ENCODE results near the gene IVNS1ABP.
"Not testable (repeated sequence)": the region's sequence is repeated elsewhere in the genome, so short reads cannot be mapped to it uniquely, and the experiment has no call there.

Gene IVNS1ABP

GRCh38 chr1:185317034-185317885 is at the start of gene IVNS1ABP:
TSS of gene IVNS1ABP (minus strand) at chr1:185317243. CDS start at chr1:185309493, 7,750 bp downstream.
- H3K27ac ChIP-seq = peak within 1 kb of the TSS; percentile 92
- no peaks in the 10 kb centered on the region for H3K27me3 ChIP-seq (ENCODE audit: insufficient read depth, low read depth)
- peak within 1 kb of the TSS; percentile 98 for H3K4me2 ChIP-seq
- peak within 1 kb of the TSS; percentile 93 for H2AFZ ChIP-seq (ENCODE audit: low read depth)
- H3K36me3 ChIP-seq (ENCODE audit: insufficient read depth) = no peaks in the 10 kb centered on the region
- peak within 1 kb of the TSS; percentile 95 for H3K9ac ChIP-seq
- H3K79me2 ChIP-seq (ENCODE audit: insufficient read depth, low read depth) = peaks cover 46% of the 10 kb centered on the region
- H3K4me1 ChIP-seq (ENCODE audit: low read depth, poor library complexity, severe bottlenecking) = peaks cover 44% of the 10 kb centered on the region
- H3K4me3 ChIP-seq (IDR thresholded peaks at IDR 0.05; ENCODE audit: insufficient read depth, low read depth, low read length) = peak within 1 kb of the TSS; percentile 85
- peak; percentile 63 for TF ChIP-seq CTCF (conservative IDR thresholded peaks at IDR 0.05; ENCODE audit: low read depth, low read length)
- peaks cover 37% of the 10 kb centered on the region for H4K20me1 ChIP-seq (ENCODE audit: insufficient read depth)

- TF ChIP-seq CTCF (conservative IDR thresholded peaks at IDR 0.05; ENCODE audit: low read depth, low read length) = no peak
- no peak overlapping the region for H3K4me2 ChIP-seq
- no peak overlapping the region for H3K4me3 ChIP-seq (IDR thresholded peaks at IDR 0.05; ENCODE audit: insufficient read depth, low read depth, low read length)
These were observed 48.9 kb upstream of the IVNS1ABP start for GRCh38 chr1:185365951-185366350.

GRCh38 chr1:185364528-185364927 is 47.5 kb upstream of the IVNS1ABP start:
- not testable (repeated sequence) for H3K4me2 ChIP-seq; H2AFZ ChIP-seq (ENCODE audit: low read depth); H3K79me2 ChIP-seq (ENCODE audit: insufficient read depth, low read depth); H3K9ac ChIP-seq; H3K27ac ChIP-seq; H4K20me1 ChIP-seq (ENCODE audit: insufficient read depth); H3K4me3 ChIP-seq (IDR thresholded peaks at IDR 0.05; ENCODE audit: insufficient read depth, low read depth, low read length); H3K36me3 ChIP-seq (ENCODE audit: insufficient read depth)
- H3K27me3 ChIP-seq (ENCODE audit: insufficient read depth, low read depth) = peaks cover 28% of the 10 kb centered on the region
- peaks cover 34% of the 10 kb centered on the region for H3K4me1 ChIP-seq (ENCODE audit: low read depth, poor library complexity, severe bottlenecking)

More at GRCh38 chr1:185365951-185366350, 48.9 kb upstream of the IVNS1ABP start:
- no peak overlapping the region for H2AFZ ChIP-seq (ENCODE audit: low read depth)
- peaks cover 37% of the 10 kb centered on the region for H3K4me1 ChIP-seq (ENCODE audit: low read depth, poor library complexity, severe bottlenecking)
- H3K9ac ChIP-seq = no peak overlapping the region
- H3K27ac ChIP-seq = no peak overlapping the region
- H3K79me2 ChIP-seq (ENCODE audit: insufficient read depth, low read depth) = no peaks in the 10 kb centered on the region
- 0 out of 2 replicates have a peak, but pooled peaks cover 4% of the 10 kb centered on the region for H4K20me1 ChIP-seq (ENCODE audit: insufficient read depth)
- peaks cover 42% of the 10 kb centered on the region for H3K27me3 ChIP-seq (ENCODE audit: insufficient read depth, low read depth)
- H3K36me3 ChIP-seq (ENCODE audit: insufficient read depth) = no peaks in the 10 kb centered on the region

GRCh38 chr1:185363205-185363604 is 46.2 kb upstream of the IVNS1ABP start:
- Histone ChIP-seq H3K9ac (no peak overlapping the region), H3K4me1 (ENCODE audit: low read depth, poor library complexity, severe bottlenecking) (peaks cover 21% of the 10 kb centered on the region), H3K36me3 (ENCODE audit: insufficient read depth) (no peaks in the 10 kb centered on the region), H3K27ac (no peak overlapping the region), H3K27me3 (ENCODE audit: insufficient read depth, low read depth) (peaks cover 21% of the 10 kb centered on the region; the same call in 1 of the 2 replicates), H2AFZ (ENCODE audit: low read depth) (no peak overlapping the region), H3K4me2 (no peak overlapping the region), H4K20me1 (ENCODE audit: insufficient read depth) (no peaks in the 10 kb centered on the region), H3K79me2 (ENCODE audit: insufficient read depth, low read depth) (no peaks in the 10 kb centered on the region), H3K4me3 (IDR thresholded peaks at IDR 0.05; ENCODE audit: insufficient read depth, low read depth, low read length) (no peak overlapping the region)
- no peak for TF ChIP-seq CTCF (conservative IDR thresholded peaks at IDR 0.05; ENCODE audit: low read depth, low read length)

- peaks cover 6% of the 10 kb centered on the region; the same call in 1 of the 2 replicates for H3K27me3 ChIP-seq (ENCODE audit: insufficient read depth, low read depth)
- H3K4me3 ChIP-seq (IDR thresholded peaks at IDR 0.05; ENCODE audit: insufficient read depth, low read depth, low read length) = no peak overlapping the region
- no peaks in the 10 kb centered on the region for H3K36me3 ChIP-seq (ENCODE audit: insufficient read depth)
- no peak overlapping the region for H2AFZ ChIP-seq (ENCODE audit: low read depth)
- no peaks in the 10 kb centered on the region for H3K79me2 ChIP-seq (ENCODE audit: insufficient read depth, low read depth)
- no peak overlapping the region for H3K9ac ChIP-seq
- no peak for TF ChIP-seq CTCF (conservative IDR thresholded peaks at IDR 0.05; ENCODE audit: low read depth, low read length)
- peaks cover 11% of the 10 kb centered on the region for H3K4me1 ChIP-seq (ENCODE audit: low read depth, poor library complexity, severe bottlenecking)
- no peaks in the 10 kb centered on the region for H4K20me1 ChIP-seq (ENCODE audit: insufficient read depth)
- no peak overlapping the region for H3K27ac ChIP-seq
- H3K4me2 ChIP-seq = no peak overlapping the region
These were observed 43.7 kb upstream of the IVNS1ABP start for GRCh38 chr1:185360714-185361113.
